Neural cell (in vitro differentiated cells): ENCODE data around the gene GCNT2. TPM values are rescaled to one million over a fixed set of nuclear protein-coding genes. Genes with fewer than 3 reads are reported as not detected.

ENCODE experiments used
- H2AFZ ChIP-seq: fragments of 200-600, 300-800 bp; sonication (generic), shearing (Covaris generic); 2 replicates; pipeline ENCODE4 v1.6.0; 2014; ENCODE audit warnings: low read depth, mild to moderate bottlenecking, antibody characterized with exemption, low read length, moderate library complexity
- H3F3A ChIP-seq: fragments of 200-600 bp; shearing (Covaris generic); 2 replicates; pipeline ENCODE4 v1.6.1; 2016; ENCODE audit warnings: mild to moderate bottlenecking, moderate library complexity, mixed read lengths, antibody characterized with exemption, low read length; ENCODE audit not compliant: insufficient read depth, poor library complexity, severe bottlenecking
- H3K27ac ChIP-seq: fragments of 200-600, 300-800 bp; sonication (generic), shearing (Covaris generic); 2 replicates; pipeline ENCODE4 v1.5.1; 2014; ENCODE audit warnings: mild to moderate bottlenecking, low read length, moderate library complexity
- H3K27me3 ChIP-seq: fragments of 300-800, 200-600 bp; sonication (generic), shearing (Covaris generic); 2 replicates; pipeline ENCODE4 v1.6.0; 2014; ENCODE audit warnings: mild to moderate bottlenecking, low read depth, low read length, moderate library complexity; ENCODE audit not compliant: insufficient read depth
- H3K36me3 ChIP-seq: fragments of 300-800, 200-600 bp; sonication (generic), shearing (Covaris generic); 2 replicates; pipeline ENCODE4 v1.5.1; 2014; ENCODE audit warnings: mild to moderate bottlenecking, antibody characterized with exemption, low read length, moderate library complexity; ENCODE audit not compliant: insufficient read depth
- H3K4me2 ChIP-seq: fragments of 300-800, 200-600 bp; sonication (generic), shearing (Covaris generic); 2 replicates; pipeline ENCODE4 v1.6.0; 2014; ENCODE audit warnings: mild to moderate bottlenecking, low read length
- H3K4me3 ChIP-seq: fragments of 300-800, 200-600 bp; sonication (generic), shearing (Covaris generic); 2 replicates; pipeline ENCODE4 v1.5.1; 2014; ENCODE audit warnings: mild to moderate bottlenecking, low read length, moderate library complexity
- H3K79me2 ChIP-seq: fragments of 200-600 bp; shearing (Covaris generic); replicated peaks from 2 replicates; pipeline ENCODE4 v1.6.0; 2014; ENCODE audit warnings: mild to moderate bottlenecking, low read length, moderate library complexity; ENCODE audit not compliant: insufficient read depth
- H3K9ac ChIP-seq: fragments of 300-800, 200-600 bp; sonication (generic), shearing (Covaris generic); 2 replicates; pipeline ENCODE4 v1.6.1; 2016; ENCODE audit warnings: mild to moderate bottlenecking, low read length, mixed read lengths
- H3K9me2 ChIP-seq: fragments of 200-600 bp; shearing (Covaris generic); 2 replicates; pipeline ENCODE4 v1.6.1; 2016; ENCODE audit warnings: mild to moderate bottlenecking, low read length, mixed read lengths; ENCODE audit not compliant: insufficient read depth
- H3K9me3 ChIP-seq: fragments of 200-600, 300-800 bp; sonication (generic), shearing (Covaris generic); 2 replicates; pipeline ENCODE4 v1.6.1; 2016; ENCODE audit warnings: mild to moderate bottlenecking, mixed run types, low read length, moderate library complexity, mixed read lengths
- H4K20me1 ChIP-seq: fragments of 200-600 bp; shearing (Covaris generic); 2 replicates; pipeline ENCODE4 v1.6.1; 2016; ENCODE audit warnings: mild to moderate bottlenecking, mixed run types; ENCODE audit not compliant: insufficient read depth
- EP300 ChIP-seq: fragments of 450-650 bp; conservative IDR thresholded peaks from 2 replicates; pipeline ENCODE4 v1.6.1; 2014; ENCODE audit warnings: antibody characterized with exemption, mild to moderate bottlenecking, moderate library complexity; ENCODE audit not compliant: poor library complexity, severe bottlenecking
- EZH2 ChIP-seq: fragments of 200-600, 300-800 bp; shearing (Covaris generic), sonication (generic); IDR thresholded peaks from 2 replicates; pipeline ENCODE4 v1.6.1; 2014; ENCODE audit warnings: antibody characterized with exemption, low read length, borderline replicate concordance, mild to moderate bottlenecking; ENCODE audit not compliant: insufficient read depth, poor library complexity, severe bottlenecking
- MXI1 ChIP-seq: fragments of 450-650 bp; conservative IDR thresholded peaks from 2 replicates; pipeline ENCODE4 v1.6.1; 2014; ENCODE audit warnings: antibody characterized with exemption, mild to moderate bottlenecking; ENCODE audit not compliant: poor library complexity, severe bottlenecking
- POLR2AphosphoS5 ChIP-seq: IDR thresholded peaks from 2 replicates; pipeline ENCODE4 v1.6.1; 2012
- RAD21 ChIP-seq: fragments of 450-650 bp; conservative IDR thresholded peaks from 2 replicates; pipeline ENCODE4 v1.6.1; 2014; ENCODE audit warnings: antibody characterized with exemption, mild to moderate bottlenecking, moderate library complexity
- SMC3 ChIP-seq: fragments of 450-650 bp; conservative IDR thresholded peaks from 2 replicates; pipeline ENCODE4 v1.6.1; 2014; ENCODE audit warnings: antibody characterized with exemption, mild to moderate bottlenecking, moderate library complexity; ENCODE audit not compliant: poor library complexity
- TAF1 ChIP-seq: IDR thresholded peaks from 2 replicates; pipeline ENCODE4 v1.6.1; 2012; ENCODE audit warnings: low read depth
- polyA plus RNA-seq: library from polyadenylated mRNA; depleted of rRNA; stranded (reverse); fragments of >200 nt; gene quantifications from 2 replicates; pipeline ENCODE4 v1.2.3, GENCODE V29; 2014
- TF ChIP-seq, protein P1 (sequence below): fragments of 450-650 bp; IDR thresholded peaks from 2 replicates; pipeline ENCODE4 v1.5.1; 2014; ENCODE audit warnings: antibody characterized with exemption, mild to moderate bottlenecking, moderate library complexity; ENCODE audit not compliant: poor library complexity, severe bottlenecking
- TF ChIP-seq, protein P2 (sequence below): IDR thresholded peaks from 2 replicates; pipeline ENCODE4 v1.6.1; 2012; ENCODE audit warnings: borderline replicate concordance

GCNT2 gene
- polyA plus RNA-seq, 1 donor from 2014 or later = 9.4 TPM

DNA sequence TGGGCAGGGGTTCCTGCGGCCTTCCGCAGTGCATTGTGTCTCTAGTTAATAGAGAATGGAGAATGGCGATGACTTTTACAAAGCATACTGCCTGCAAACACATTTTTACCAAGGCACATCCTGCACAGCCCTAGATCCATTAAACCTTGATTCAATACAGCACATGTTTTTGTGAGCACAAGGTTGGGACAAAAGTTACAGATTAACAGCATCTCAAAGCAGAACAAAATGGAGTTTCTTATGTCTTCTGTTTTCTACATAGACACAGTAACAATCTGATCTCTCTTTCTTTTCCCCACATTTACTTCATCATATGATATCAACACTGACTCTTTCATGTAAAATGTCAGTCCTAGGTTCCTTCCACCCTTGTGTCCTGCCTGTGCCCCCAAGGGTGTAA, 63.5 kb downstream of the GCNT2 start:
- Histone ChIP-seq H3K27ac (no peak overlapping the region), H4K20me1 (no peaks in the 10 kb centered on the region)

DNA sequence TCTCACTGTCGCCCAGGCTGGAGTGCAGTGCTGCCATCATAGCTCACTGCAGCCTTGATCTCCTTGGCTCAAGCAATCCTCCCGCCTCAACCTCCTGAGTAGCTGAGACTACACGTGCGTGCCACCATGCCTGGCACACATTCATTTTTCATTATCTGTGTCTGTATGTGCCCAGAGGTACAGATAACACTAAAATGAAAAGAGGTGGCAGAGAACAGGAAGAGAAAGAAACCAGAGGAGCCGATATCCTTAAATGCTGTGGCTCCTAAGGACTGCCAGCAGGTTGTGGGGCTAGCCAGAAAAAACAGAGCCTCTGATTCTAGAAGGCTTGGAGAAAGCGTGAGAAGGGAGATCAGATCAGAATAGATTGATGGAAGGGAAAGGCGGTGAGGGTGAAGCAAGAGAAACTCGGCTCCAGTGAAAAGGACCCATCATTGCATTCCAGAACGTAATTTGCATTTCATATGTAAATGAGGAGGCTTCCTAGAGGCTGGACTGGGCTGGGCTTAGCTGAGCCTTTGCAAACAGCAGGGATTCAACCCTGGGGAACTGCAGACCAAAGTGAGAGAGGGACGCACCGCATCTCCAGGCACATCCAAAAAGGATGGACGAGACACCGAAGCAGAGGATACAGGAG, 64.2 kb downstream of the GCNT2 start:
- Histone ChIP-seq H3K79me2 (no peaks in the 10 kb centered on the region), H3K36me3 (no peaks in the 10 kb centered on the region), H3K4me2 (no peak overlapping the region), H3K27ac (no peak overlapping the region), H3K4me3 (peak overlapping the region; percentile 50), H4K20me1 (no peaks in the 10 kb centered on the region), H3K9me2 (no peaks in the 10 kb centered on the region), H3K27me3 (no peaks in the 10 kb centered on the region), H3K9ac (peak overlapping the region; percentile 15), H3F3A (no peaks in the 10 kb centered on the region), H2AFZ (no peak overlapping the region), H3K9me3 (no peaks in the 10 kb centered on the region)
- TF ChIP-seq SMC3 (no peak), MXI1 (no peak), TAF1 (no peak), EZH2 (no peak), POLR2AphosphoS5 (no peak)
- TF ChIP-seq, protein P1, sequence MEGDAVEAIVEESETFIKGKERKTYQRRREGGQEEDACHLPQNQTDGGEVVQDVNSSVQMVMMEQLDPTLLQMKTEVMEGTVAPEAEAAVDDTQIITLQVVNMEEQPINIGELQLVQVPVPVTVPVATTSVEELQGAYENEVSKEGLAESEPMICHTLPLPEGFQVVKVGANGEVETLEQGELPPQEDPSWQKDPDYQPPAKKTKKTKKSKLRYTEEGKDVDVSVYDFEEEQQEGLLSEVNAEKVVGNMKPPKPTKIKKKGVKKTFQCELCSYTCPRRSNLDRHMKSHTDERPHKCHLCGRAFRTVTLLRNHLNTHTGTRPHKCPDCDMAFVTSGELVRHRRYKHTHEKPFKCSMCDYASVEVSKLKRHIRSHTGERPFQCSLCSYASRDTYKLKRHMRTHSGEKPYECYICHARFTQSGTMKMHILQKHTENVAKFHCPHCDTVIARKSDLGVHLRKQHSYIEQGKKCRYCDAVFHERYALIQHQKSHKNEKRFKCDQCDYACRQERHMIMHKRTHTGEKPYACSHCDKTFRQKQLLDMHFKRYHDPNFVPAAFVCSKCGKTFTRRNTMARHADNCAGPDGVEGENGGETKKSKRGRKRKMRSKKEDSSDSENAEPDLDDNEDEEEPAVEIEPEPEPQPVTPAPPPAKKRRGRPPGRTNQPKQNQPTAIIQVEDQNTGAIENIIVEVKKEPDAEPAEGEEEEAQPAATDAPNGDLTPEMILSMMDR = no peak
- TF ChIP-seq, protein P2, sequence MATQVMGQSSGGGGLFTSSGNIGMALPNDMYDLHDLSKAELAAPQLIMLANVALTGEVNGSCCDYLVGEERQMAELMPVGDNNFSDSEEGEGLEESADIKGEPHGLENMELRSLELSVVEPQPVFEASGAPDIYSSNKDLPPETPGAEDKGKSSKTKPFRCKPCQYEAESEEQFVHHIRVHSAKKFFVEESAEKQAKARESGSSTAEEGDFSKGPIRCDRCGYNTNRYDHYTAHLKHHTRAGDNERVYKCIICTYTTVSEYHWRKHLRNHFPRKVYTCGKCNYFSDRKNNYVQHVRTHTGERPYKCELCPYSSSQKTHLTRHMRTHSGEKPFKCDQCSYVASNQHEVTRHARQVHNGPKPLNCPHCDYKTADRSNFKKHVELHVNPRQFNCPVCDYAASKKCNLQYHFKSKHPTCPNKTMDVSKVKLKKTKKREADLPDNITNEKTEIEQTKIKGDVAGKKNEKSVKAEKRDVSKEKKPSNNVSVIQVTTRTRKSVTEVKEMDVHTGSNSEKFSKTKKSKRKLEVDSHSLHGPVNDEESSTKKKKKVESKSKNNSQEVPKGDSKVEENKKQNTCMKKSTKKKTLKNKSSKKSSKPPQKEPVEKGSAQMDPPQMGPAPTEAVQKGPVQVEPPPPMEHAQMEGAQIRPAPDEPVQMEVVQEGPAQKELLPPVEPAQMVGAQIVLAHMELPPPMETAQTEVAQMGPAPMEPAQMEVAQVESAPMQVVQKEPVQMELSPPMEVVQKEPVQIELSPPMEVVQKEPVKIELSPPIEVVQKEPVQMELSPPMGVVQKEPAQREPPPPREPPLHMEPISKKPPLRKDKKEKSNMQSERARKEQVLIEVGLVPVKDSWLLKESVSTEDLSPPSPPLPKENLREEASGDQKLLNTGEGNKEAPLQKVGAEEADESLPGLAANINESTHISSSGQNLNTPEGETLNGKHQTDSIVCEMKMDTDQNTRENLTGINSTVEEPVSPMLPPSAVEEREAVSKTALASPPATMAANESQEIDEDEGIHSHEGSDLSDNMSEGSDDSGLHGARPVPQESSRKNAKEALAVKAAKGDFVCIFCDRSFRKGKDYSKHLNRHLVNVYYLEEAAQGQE = no peak

More for the DNA sequence above, 63.5 kb downstream of the GCNT2 start:
- H3K9me2 ChIP-seq = no peaks in the 10 kb centered on the region
- H3K9ac ChIP-seq = no peak overlapping the region
- H3K36me3 ChIP-seq = no peaks in the 10 kb centered on the region
- H3K4me2 ChIP-seq = no peak overlapping the region
- H3K4me3 ChIP-seq = no peak overlapping the region
- H3K79me2 ChIP-seq = no peaks in the 10 kb centered on the region
- no peaks in the 10 kb centered on the region for H3F3A ChIP-seq
- TF ChIP-seq MXI1 (no peak), POLR2AphosphoS5 (no peak), SMC3 (no peak), TAF1 (no peak)
- no peaks in the 10 kb centered on the region for H3K9me3 ChIP-seq
- no peak overlapping the region for H2AFZ ChIP-seq
- no peaks in the 10 kb centered on the region for H3K27me3 ChIP-seq

DNA sequence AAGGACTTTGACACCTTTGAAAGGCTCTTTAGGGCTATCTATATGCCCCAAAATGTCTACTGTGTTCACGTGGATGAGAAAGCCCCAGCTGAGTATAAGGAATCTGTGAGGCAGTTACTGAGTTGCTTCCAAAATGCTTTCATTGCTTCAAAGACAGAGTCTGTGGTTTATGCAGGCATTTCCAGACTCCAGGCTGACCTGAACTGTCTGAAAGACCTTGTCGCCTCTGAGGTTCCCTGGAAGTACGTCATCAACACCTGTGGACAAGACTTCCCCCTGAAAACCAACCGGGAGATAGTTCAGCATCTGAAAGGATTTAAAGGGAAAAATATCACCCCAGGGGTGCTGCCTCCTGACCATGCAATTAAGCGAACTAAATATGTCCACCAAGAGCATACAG, 65.2 kb downstream of the GCNT2 start:
- Histone ChIP-seq H3K36me3 (no peaks in the 10 kb centered on the region), H3K4me2 (no peak overlapping the region), H4K20me1 (no peaks in the 10 kb centered on the region), H2AFZ (no peak overlapping the region), H3K27ac (no peak overlapping the region), H3F3A (no peaks in the 10 kb centered on the region), H3K9ac (no peak overlapping the region), H3K79me2 (no peaks in the 10 kb centered on the region), H3K27me3 (no peaks in the 10 kb centered on the region), H3K4me3 (no peak overlapping the region), H3K9me3 (no peaks in the 10 kb centered on the region), H3K9me2 (no peaks in the 10 kb centered on the region)
- TF ChIP-seq, protein P1 = no peak
- TF ChIP-seq MXI1 (no peak), RAD21 (no peak), POLR2AphosphoS5 (no peak), TAF1 (no peak), EZH2 (no peak), EP300 (no peak), SMC3 (no peak)
- TF ChIP-seq, protein P2 = no peak
